GM21515 (cell line): ENCODE measurements around the gene CHD5.

Experiments
- ATAC-seq: cut with Tn5 transposase; IDR thresholded peaks from one replicate; pipeline ENCODE4 v1.9.1; 2021; ENCODE audit not compliant: unreplicated experiment

The CHD5 gene

GRCh38 chr1:6134741-6135510 is 45.2 kb downstream of the CHD5 start:
- ATAC-seq: no peak

- no peak for ATAC-seq
Measured at GRCh38 chr1:6134206-6134605, 45.9 kb downstream of the CHD5 start.

- no peak for ATAC-seq
Measured at GRCh38 chr1:6133146-6133895, 46.8 kb downstream of the CHD5 start.

- ATAC-seq: no peak
Measured at GRCh38 chr1:6131561-6131960, 48.6 kb downstream of the CHD5 start.

- no peak for ATAC-seq
Measured at GRCh38 chr1:6130596-6130995, 49.5 kb downstream of the CHD5 start.

GRCh38 chr1:6130036-6130435 is 50.1 kb downstream of the CHD5 start:
- no peak for ATAC-seq

- ATAC-seq: no peak
Measured at GRCh38 chr1:6129313-6129712, 50.8 kb downstream of the CHD5 start.

GRCh38 chr1:6128276-6129081 is 51.6 kb downstream of the CHD5 start:
- no peak for ATAC-seq

GRCh38 chr1:6127587-6128163 is 52.4 kb downstream of the CHD5 start:
- no peak for ATAC-seq

- no peak for ATAC-seq
Measured at GRCh38 chr1:6126521-6127067, 53.5 kb downstream of the CHD5 start.

- ATAC-seq: no peak
Measured at GRCh38 chr1:6126028-6126427, 54.1 kb downstream of the CHD5 start.

GRCh38 chr1:6125366-6125765 is 54.8 kb downstream of the CHD5 start:
- ATAC-seq: no peak

- no peak for ATAC-seq
Measured at GRCh38 chr1:6124746-6125365, 55.3 kb downstream of the CHD5 start.

GRCh38 chr1:6124341-6124740 is 55.8 kb downstream of the CHD5 start:
- ATAC-seq: no peak

- ATAC-seq: no peak
Measured at GRCh38 chr1:6123816-6124215, 56.3 kb downstream of the CHD5 start.

GRCh38 chr1:6123083-6123482 is 57.0 kb downstream of the CHD5 start:
- no peak for ATAC-seq

GRCh38 chr1:6121651-6122370 is 58.3 kb downstream of the CHD5 start:
- ATAC-seq: no peak

- no peak for ATAC-seq
Measured at GRCh38 chr1:6121021-6121421, 59.1 kb downstream of the CHD5 start.

GRCh38 chr1:6118415-6118814 is 61.7 kb downstream of the CHD5 start:
- no peak for ATAC-seq

- ATAC-seq: no peak
Measured at GRCh38 chr1:6117624-6118023, 62.5 kb downstream of the CHD5 start.
